K562 (cell line): ENCODE data around the gene CDHR2. TPM values are rescaled to one million over a fixed set of nuclear protein-coding genes. Genes with fewer than 3 reads are reported as not detected.

ENCODE experiments used
- ATAC-seq: fragments of 200-7000 bp; cut with Tn5 transposase; 3 replicates; pipeline ENCODE4 v1.9.1; 2020; ENCODE audit warnings: moderate library complexity
- BruUV-seq: library from RNA; stranded (reverse); fragments of 400-500 nt; replicated peaks from 2 replicates; lab custom pipeline; 2021; lab: Mats Ljungman, UMichigan
- CTCF ChIA-PET: fragments of 300-600 bp; formaldehyde crosslinking; extraction: SDS; loops from one replicate; lab custom pipeline; 2021; ENCODE audit warnings: low intra/inter-chr PET ratio; lab: Yijun Ruan, JAX
- POLR2A ChIA-PET: fragments of 300-600, 350-650 bp; sonication (Branson Sonifier 250); formaldehyde crosslinking; extraction: SDS; loops from one replicate; lab custom pipeline; 2021; ENCODE audit warnings: antibody characterized with exemption, inconsistent platforms; lab: Yijun Ruan, JAX
- DNase-seq, 4 experiments: peaks; one replicate each; pipeline versions ENCODE4 v3.0.0 to v3.0.0-alpha.2; 2011 to 2018; ENCODE audit warnings: low spot score in 3 of 4, mixed read lengths in 3 of 4; ENCODE audit errors: extremely low read depth in 1 of 4
- FAIRE-seq: peaks from 2 replicates; lab custom pipeline; 2011; peaks lifted over from hg19 to GRCh38; lab: Jason Lieb, UNC
- H2AFZ ChIP-seq: 2 replicates; pipeline ENCODE4 v1.6.0; 2011; ENCODE audit warnings: low read depth, low read length, control low read depth, inconsistent platforms
- H3K27ac ChIP-seq: fragments of 200-600 bp; 3 replicates; pipeline ENCODE4 v1.8.0; 2011; ENCODE audit warnings: low read depth, mild to moderate bottlenecking, control low read depth, inconsistent platforms, low read length, moderate library complexity, mixed read lengths; ENCODE audit errors: extremely low read depth
- H3K27me3 ChIP-seq, 2 experiments: fragments of 300-600 bp in 1 of 2; 2 replicates in 1 of 2; 3 replicates in 1 of 2; pipeline versions ENCODE4 v1.6.0 to v1.8.0; 2011; ENCODE audit warnings: inconsistent platforms in 2 of 2, low read length in 2 of 2, mild to moderate bottlenecking in 1 of 2, mixed read lengths in 1 of 2, moderate library complexity in 1 of 2; ENCODE audit not compliant: control insufficient read depth in 2 of 2, insufficient read depth in 2 of 2
- H3K36me3 ChIP-seq: fragments of 300-600 bp; 3 replicates; pipeline ENCODE4 v1.8.0; 2011; ENCODE audit warnings: mild to moderate bottlenecking, low read length, inconsistent platforms; ENCODE audit not compliant: control insufficient read depth, insufficient read depth
- H3K4me1 ChIP-seq, 2 experiments: fragments of 200-600 bp in 1 of 2; replicated peaks in 1 of 2; 2 replicates in 1 of 2; 3 replicates in 1 of 2; pipeline versions ENCODE4 v1.5.1 to v1.8.0; 2011; ENCODE audit warnings: inconsistent platforms in 2 of 2, low read length in 2 of 2, mild to moderate bottlenecking in 1 of 2, mixed read lengths in 1 of 2, moderate library complexity in 1 of 2; ENCODE audit not compliant: control insufficient read depth in 2 of 2, insufficient read depth in 2 of 2
- H3K4me2 ChIP-seq: 2 replicates; pipeline ENCODE4 v1.6.1; 2011; ENCODE audit warnings: low read length, control low read depth, inconsistent platforms, mixed read lengths; ENCODE audit not compliant: insufficient read depth
- H3K4me3 ChIP-seq: fragments of 200-600 bp; sonication (generic), shearing (Covaris generic); 2 replicates; pipeline ENCODE4 v1.5.1; 2016; ENCODE audit warnings: control low read depth, inconsistent platforms
- H3K79me2 ChIP-seq: fragments of 200-600 bp; 3 replicates; pipeline ENCODE4 v1.8.0; 2011; ENCODE audit warnings: low read length, inconsistent platforms; ENCODE audit not compliant: control insufficient read depth, insufficient read depth
- H3K9ac ChIP-seq, 2 experiments: 2 replicates each; pipeline versions ENCODE4 v1.6.0 to v1.6.1; 2011; ENCODE audit warnings: low read depth in 2 of 2, low read length in 2 of 2, control low read depth in 1 of 2, inconsistent platforms in 1 of 2, mild to moderate bottlenecking in 1 of 2, mixed read lengths in 1 of 2; ENCODE audit not compliant: insufficient read depth in 1 of 2
- H3K9me1 ChIP-seq: one replicate; pipeline ENCODE4 v1.6.0; 2011; ENCODE audit warnings: inconsistent platforms, mild to moderate bottlenecking, low read length, moderate library complexity; ENCODE audit not compliant: control insufficient read depth, insufficient read depth
- H3K9me3 ChIP-seq: replicated peaks from 2 replicates; pipeline ENCODE4 v1.5.1; 2011; ENCODE audit warnings: low read depth, low read length, inconsistent platforms; ENCODE audit not compliant: control insufficient read depth, insufficient read depth
- H4K20me1 ChIP-seq: replicated peaks from 2 replicates; pipeline ENCODE4 v1.6.1; 2011; ENCODE audit warnings: low read length, inconsistent platforms, mixed read lengths; ENCODE audit not compliant: control insufficient read depth, insufficient read depth
- ATF3 ChIP-seq, 2 experiments: fragments of 450-650 bp in 1 of 2; sonication (generic) in 1 of 2; formaldehyde crosslinking in 1 of 2; IDR thresholded peaks in 1 of 2; conservative IDR thresholded peaks in 1 of 2; 2 replicates each; pipeline versions ENCODE4 v1.6.1 to v1.8.1; 2016 to 2023; ENCODE audit warnings: mild to moderate bottlenecking in 2 of 2, moderate library complexity in 2 of 2, inconsistent platforms in 1 of 2, missing genetic modification reagents in 1 of 2
- ATF7 ChIP-seq: fragments of 450-650 bp; IDR thresholded peaks from 2 replicates; pipeline ENCODE4 v1.7.1; 2014; ENCODE audit warnings: mild to moderate bottlenecking, moderate library complexity
- BHLHE40 ChIP-seq: IDR thresholded peaks from 2 replicates; pipeline ENCODE4 v1.6.1; 2011; ENCODE audit warnings: low read length, improper control_type of control experiment
- CREB1 ChIP-seq, 2 experiments: sonication (generic) in 1 of 2; formaldehyde crosslinking in 1 of 2; IDR thresholded peaks; 2 replicates each; pipeline versions ENCODE4 v1.6.1 to v1.8.0; 2012 to 2022; ENCODE audit warnings: inconsistent platforms in 1 of 2, mild to moderate bottlenecking in 1 of 2, missing genetic modification reagents in 1 of 2, moderate library complexity in 1 of 2
- HOXB6 ChIP-seq: fragments of 250-450 bp; sonication (Bioruptor Pico); IDR thresholded peaks from 2 replicates; pipeline ENCODE4 v1.5.1; 2022; ENCODE audit warnings: mild to moderate bottlenecking, borderline replicate concordance
- LCOR ChIP-seq: sonication (generic); formaldehyde crosslinking; IDR thresholded peaks from 2 replicates; pipeline ENCODE4 v1.8.0; 2022; ENCODE audit warnings: mild to moderate bottlenecking, missing genetic modification reagents
- MEF2D ChIP-seq: conservative IDR thresholded peaks from 2 replicates; pipeline ENCODE4 v1.6.1; 2016; ENCODE audit warnings: low read depth, missing genetic modification characterization, missing compliant biosample characterization
- MIER1 ChIP-seq: fragments of 450-650 bp; IDR thresholded peaks from 2 replicates; pipeline ENCODE4 v1.6.1; 2016; ENCODE audit warnings: antibody characterized with exemption, mild to moderate bottlenecking, low read depth
- WGBS: fragments of 100-300 bp; shearing (Covaris generic); methylation state at CpG from one replicate; pipeline ENCODE4 v1.1.6; 2016; ENCODE audit warnings: low coverage, mixed read lengths; ENCODE audit not compliant: insufficient coverage; ENCODE audit errors: missing lambda C conversion rate; 5-methylcytosine and 5-hydroxymethylcytosine counted together
- in situ Hi-C: fragments of 300-500 bp; cut with MboI; formaldehyde crosslinking; loops from 4 replicates; pipeline ENCODE4 v1.15.0; 2018; ENCODE audit warnings: inconsistent platforms, mixed read lengths
- intact Hi-C: fragments of 100-400 bp; cut with micrococcal nuclease; formaldehyde crosslinking; loops from 2 replicates; pipeline ENCODE4 v1.14.2; 2022
- polyA plus RNA-seq, 8 experiments: library from polyadenylated mRNA; depleted of rRNA in 4 of 8; stranded (reverse) in 5 of 8; unstranded in 3 of 8; fragments of >200 nt; fragmentation: Nextera tagmentation in 2 of 8; fragmentation: Illumina TruSeq in 1 of 8; extraction: Ambion mirVana in 2 of 8; extraction: Trizol in 1 of 8; gene quantifications; 2 replicates each; pipeline versions ENCODE4 v1.2.1 to v1.2.3, GENCODE V29; 2011 to 2014; ENCODE audit warnings: inconsistent platforms in 1 of 8, missing spikeins in 1 of 8
- total RNA-seq, 7 experiments: library from RNA; depleted of rRNA in 6 of 7; stranded (reverse); fragments of >200 nt in 6 of 7; fragmentation: Illumina TruSeq in 2 of 7; extraction: Trizol in 2 of 7; gene quantifications; 2 replicates each; pipeline versions ENCODE4 v1.2.1 to v1.2.3, GENCODE V29; 2011 to 2021; ENCODE audit warnings: low replicate concordance in 1 of 7

Gene CDHR2
- total and polyA plus RNA-seq, 9 of the 15 experiments (the other 6 are each of a cell fraction or from before 2014, with no cell fraction given), result 0.01 to 0.62 (median 0.09) TPM; not detected in 2

- H3K4me2 ChIP-seq, result no peak overlapping the region
- 67% methylated on average over 6 of the region's 6 CpGs for WGBS
- no TSS peak for BruUV-seq
- no peak overlapping the region for H3K4me3 ChIP-seq
- POLR2A ChIA-PET, result no interaction called here
- CTCF ChIA-PET, result no interaction called here
- no peak for FAIRE-seq
- peaks cover 23% of the 10 kb centered on the region for H3K79me2 ChIP-seq
- no peak for ATAC-seq
- H3K27me3 ChIP-seq, result peaks cover 3 to 10% of the 10 kb centered on the region in 2 experiments; a peak in 3 of 5 replicates
- no peak overlapping the region for H2AFZ ChIP-seq
- intact Hi-C loops, result no loop called here
- TF ChIP-seq CREB1 (IDR thresholded peaks at IDR 0.05), result 0 out of 2 replicates have a peak, but pooled peaks have one; percentile 15
- no peak for TF ChIP-seq CREB1 (CRISPR knock-in tag; IDR thresholded peaks at IDR 0.05)
- TF ChIP-seq MEF2D, result no peak
- TF ChIP-seq LCOR (CRISPR knock-in tag), result no peak
- TF ChIP-seq ATF3 (IDR thresholded peaks at IDR 0.05), result peak; percentile 53; the same call in 1 of the 2 replicates
- TF ChIP-seq ATF3 (CRISPR knock-in tag; conservative IDR thresholded peaks at IDR 0.05), result no peak
- TF ChIP-seq ATF7, result peak; percentile 46; the same call in 1 of the 2 replicates
- TF ChIP-seq MIER1, result no peak
- TF ChIP-seq BHLHE40, result peak; percentile 25; the same call in 1 of the 2 replicates
- no peak for TF ChIP-seq HOXB6 (CRISPR knock-in tag)
- H3K4me1 ChIP-seq, result peaks cover 21 to 58% of the 10 kb centered on the region in 2 experiments
- no peak for DNase-seq
- no peak overlapping the region for H3K27ac ChIP-seq
- no peaks in the 10 kb centered on the region; the same call in 2 of the 3 replicates for H3K36me3 ChIP-seq
- H3K9me3 ChIP-seq, result no peaks in the 10 kb centered on the region
- no peaks in the 10 kb centered on the region for H3K9me1 ChIP-seq
- in situ Hi-C loops, result no loop called here
- peak overlapping the region in 1 of 2 experiments; percentile 78; a peak in 2 of 4 replicates for H3K9ac ChIP-seq
- H4K20me1 ChIP-seq, result no peaks in the 10 kb centered on the region; the same call in 1 of the 2 replicates
Measured at GRCh38 chr5:176545388-176545736, 3.8 kb upstream of the CDHR2 start.
